HepG2 (cell line): ENCODE data around the gene ZNF106. TPM values are rescaled to one million over a fixed set of nuclear protein-coding genes. Genes with fewer than 3 reads are reported as not detected.

Source experiments
- DNMT1 ChIP-seq: sonication (generic); formaldehyde crosslinking; IDR thresholded peaks from 2 replicates; pipeline ENCODE4 v1.5.1; 2020; ENCODE audit warnings: mild to moderate bottlenecking, missing genetic modification reagents
- EED ChIP-seq: sonication (generic); formaldehyde crosslinking; IDR thresholded peaks from 2 replicates; pipeline ENCODE4 v1.5.0; 2020; ENCODE audit warnings: mild to moderate bottlenecking, missing genetic modification reagents
- ELF1 ChIP-seq: sonication (generic); formaldehyde crosslinking; IDR thresholded peaks from 2 replicates; pipeline ENCODE4 v1.4.0; 2020; ENCODE audit warnings: missing genetic modification reagents
- IRF2 ChIP-seq: IDR thresholded peaks from 2 replicates; pipeline ENCODE4 v1.6.1; 2018; ENCODE audit warnings: missing genetic modification reagents, missing compliant biosample characterization
- KDM6A ChIP-seq: IDR thresholded peaks from 2 replicates; pipeline ENCODE4 v1.6.1; 2016; ENCODE audit warnings: low read depth
- PHF20 ChIP-seq: sonication (generic); formaldehyde crosslinking; IDR thresholded peaks from 2 replicates; pipeline ENCODE4 v1.5.0; 2020; ENCODE audit warnings: mild to moderate bottlenecking, missing genetic modification reagents
- SRSF9 ChIP-seq: fragments of 200-400 bp; formaldehyde crosslinking; IDR thresholded peaks from 2 replicates; pipeline ENCODE4 v1.6.1; 2018; ENCODE audit warnings: borderline replicate concordance, mild to moderate bottlenecking, low read depth, low read length; ENCODE audit not compliant: insufficient read depth, poor library complexity, severe bottlenecking
- SSRP1 ChIP-seq: IDR thresholded peaks from 2 replicates; pipeline ENCODE4 v1.6.1; 2016; ENCODE audit warnings: control low read depth
- ZC3H4 ChIP-seq: sonication (generic); formaldehyde crosslinking; IDR thresholded peaks from 2 replicates; pipeline ENCODE4 v1.4.0; 2020; ENCODE audit warnings: missing genetic modification reagents, borderline replicate concordance
- ZNF354B ChIP-seq: sonication (generic); formaldehyde crosslinking; IDR thresholded peaks from 2 replicates; pipeline ENCODE4 v1.8.0; 2022; ENCODE audit warnings: mild to moderate bottlenecking, missing genetic modification reagents
- ZNF367 ChIP-seq: sonication (generic); formaldehyde crosslinking; IDR thresholded peaks from 2 replicates; pipeline ENCODE4 v1.4.0; 2020; ENCODE audit warnings: missing genetic modification reagents, borderline replicate concordance
- ZNF562 ChIP-seq: sonication (generic); formaldehyde crosslinking; IDR thresholded peaks from 2 replicates; pipeline ENCODE4 v1.8.0; 2022; ENCODE audit warnings: missing genetic modification reagents, borderline replicate concordance
- ZNF879 ChIP-seq: sonication (generic); formaldehyde crosslinking; IDR thresholded peaks from 2 replicates; pipeline ENCODE4 v1.8.1; 2023; ENCODE audit warnings: missing genetic modification reagents
- ZSCAN30 ChIP-seq: sonication (generic); formaldehyde crosslinking; IDR thresholded peaks from 2 replicates; pipeline ENCODE4 v1.5.0; 2020; ENCODE audit warnings: mild to moderate bottlenecking, missing genetic modification reagents
- polyA plus RNA-seq, 8 experiments: library from polyadenylated mRNA; depleted of rRNA in 3 of 8; stranded (reverse) in 7 of 8; unstranded in 1 of 8; fragments of >200 nt; fragmentation: Illumina TruSeq in 4 of 8; extraction: Trizol in 4 of 8; gene quantifications; 2 replicates each; pipeline versions ENCODE4 v1.2.1 to v1.2.3, GENCODE V29; 2011 to 2016; ENCODE audit warnings: low read depth in 4 of 8, missing spikeins in 1 of 8, mixed read lengths in 1 of 8; ENCODE audit not compliant: insufficient read depth in 1 of 8
- total RNA-seq, 5 experiments: library from RNA; depleted of rRNA; stranded (reverse); fragments of >200 nt; fragmentation: Illumina TruSeq; extraction: Trizol; gene quantifications; 2 replicates each; pipeline ENCODE4 v1.2.3, GENCODE V29; 2016; ENCODE audit warnings: low read depth in 1 of 5
- TF ChIP-seq, protein P1 (sequence below): sonication (generic); formaldehyde crosslinking; IDR thresholded peaks from 2 replicates; pipeline ENCODE4 v1.4.0; 2020; ENCODE audit warnings: missing genetic modification reagents, mild to moderate bottlenecking, borderline replicate concordance
- TF ChIP-seq, protein P2 (sequence below): IDR thresholded peaks from 2 replicates; pipeline ENCODE4 v1.6.1; 2016; ENCODE audit warnings: missing compliant biosample characterization, missing genetic modification reagents, borderline replicate concordance
- TF ChIP-seq, protein P3 (sequence below): sonication (generic); formaldehyde crosslinking; IDR thresholded peaks from 2 replicates; pipeline ENCODE4 v1.9.0; 2021; ENCODE audit warnings: missing genetic modification reagents, mild to moderate bottlenecking, borderline replicate concordance
- TF ChIP-seq, protein P4 (sequence below): sonication (generic); formaldehyde crosslinking; IDR thresholded peaks from 2 replicates; pipeline ENCODE4 v1.9.0; 2022; ENCODE audit warnings: missing genetic modification reagents, mild to moderate bottlenecking, borderline replicate concordance
- TF ChIP-seq, protein P5 (sequence below): sonication (generic); formaldehyde crosslinking; IDR thresholded peaks from 2 replicates; pipeline ENCODE4 v1.4.0; 2020; ENCODE audit warnings: missing genetic modification reagents, mild to moderate bottlenecking, borderline replicate concordance

ZNF106 gene
- total and polyA plus RNA-seq, 2 of the 13 experiments (the other 11 are each of a cell fraction or from before 2014, with no cell fraction given): 12.5 to 35.1 TPM

DNA sequence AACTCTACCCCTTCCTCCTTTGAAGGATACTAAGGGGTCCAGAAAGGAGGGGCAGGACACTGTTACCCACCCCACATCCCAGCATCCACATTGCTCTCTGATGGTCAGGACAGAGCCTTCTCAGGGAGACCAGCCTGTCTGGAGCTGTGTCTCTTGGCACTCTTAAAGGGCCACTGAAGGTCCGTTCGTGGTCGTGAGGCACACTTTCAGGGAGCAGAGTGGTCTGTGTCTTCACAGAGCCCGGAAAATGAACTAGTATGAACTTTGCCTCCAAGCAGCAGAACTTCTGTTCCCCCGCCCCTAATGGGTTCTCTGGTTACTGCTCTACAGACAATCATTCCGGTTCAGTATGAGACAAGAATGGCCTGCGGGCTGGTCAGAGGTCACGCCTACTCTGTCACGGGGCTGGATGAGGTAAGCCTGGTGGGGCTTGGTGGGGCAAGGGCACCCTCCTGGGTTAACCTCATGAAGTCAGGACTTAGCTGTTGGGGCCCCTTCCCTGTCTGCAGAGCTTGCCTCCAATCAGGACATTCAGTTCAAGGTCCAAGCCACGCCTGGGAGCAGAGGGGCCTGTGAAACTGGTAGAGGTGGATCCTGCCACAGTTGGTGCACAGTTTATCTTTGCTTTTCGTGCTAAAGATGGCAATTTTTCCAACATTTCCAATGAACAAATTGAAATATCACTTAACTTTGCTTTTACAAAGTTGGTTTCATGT is 98.5 kb downstream of the ZNF106 start (continued):
- TF ChIP-seq, protein P1, sequence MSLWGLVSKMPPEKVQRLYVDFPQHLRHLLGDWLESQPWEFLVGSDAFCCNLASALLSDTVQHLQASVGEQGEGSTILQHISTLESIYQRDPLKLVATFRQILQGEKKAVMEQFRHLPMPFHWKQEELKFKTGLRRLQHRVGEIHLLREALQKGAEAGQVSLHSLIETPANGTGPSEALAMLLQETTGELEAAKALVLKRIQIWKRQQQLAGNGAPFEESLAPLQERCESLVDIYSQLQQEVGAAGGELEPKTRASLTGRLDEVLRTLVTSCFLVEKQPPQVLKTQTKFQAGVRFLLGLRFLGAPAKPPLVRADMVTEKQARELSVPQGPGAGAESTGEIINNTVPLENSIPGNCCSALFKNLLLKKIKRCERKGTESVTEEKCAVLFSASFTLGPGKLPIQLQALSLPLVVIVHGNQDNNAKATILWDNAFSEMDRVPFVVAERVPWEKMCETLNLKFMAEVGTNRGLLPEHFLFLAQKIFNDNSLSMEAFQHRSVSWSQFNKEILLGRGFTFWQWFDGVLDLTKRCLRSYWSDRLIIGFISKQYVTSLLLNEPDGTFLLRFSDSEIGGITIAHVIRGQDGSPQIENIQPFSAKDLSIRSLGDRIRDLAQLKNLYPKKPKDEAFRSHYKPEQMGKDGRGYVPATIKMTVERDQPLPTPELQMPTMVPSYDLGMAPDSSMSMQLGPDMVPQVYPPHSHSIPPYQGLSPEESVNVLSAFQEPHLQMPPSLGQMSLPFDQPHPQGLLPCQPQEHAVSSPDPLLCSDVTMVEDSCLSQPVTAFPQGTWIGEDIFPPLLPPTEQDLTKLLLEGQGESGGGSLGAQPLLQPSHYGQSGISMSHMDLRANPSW (CRISPR knock-in tag): peak; percentile 91
- TF ChIP-seq, protein P2, sequence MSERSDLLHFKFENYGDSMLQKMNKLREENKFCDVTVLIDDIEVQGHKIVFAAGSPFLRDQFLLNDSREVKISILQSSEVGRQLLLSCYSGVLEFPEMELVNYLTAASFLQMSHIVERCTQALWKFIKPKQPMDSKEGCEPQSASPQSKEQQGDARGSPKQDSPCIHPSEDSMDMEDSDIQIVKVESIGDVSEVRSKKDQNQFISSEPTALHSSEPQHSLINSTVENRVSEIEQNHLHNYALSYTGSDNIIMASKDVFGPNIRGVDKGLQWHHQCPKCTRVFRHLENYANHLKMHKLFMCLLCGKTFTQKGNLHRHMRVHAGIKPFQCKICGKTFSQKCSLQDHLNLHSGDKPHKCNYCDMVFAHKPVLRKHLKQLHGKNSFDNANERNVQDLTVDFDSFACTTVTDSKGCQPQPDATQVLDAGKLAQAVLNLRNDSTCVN (CRISPR knock-in tag): 0 out of 2 replicates have a peak, but pooled peaks have one; percentile 29
- TF ChIP-seq SRSF9 (no peak), ZNF879 (CRISPR knock-in tag) (0 out of 2 replicates have a peak, but pooled peaks have one; percentile 37), ELF1 (CRISPR knock-in tag) (peak; percentile 63; the same call in 1 of the 2 replicates), ZNF367 (CRISPR knock-in tag) (no peak), DNMT1 (no peak), IRF2 (CRISPR knock-in tag) (peak; percentile 84), ZNF562 (CRISPR knock-in tag) (no peak), ZC3H4 (CRISPR knock-in tag) (no peak; the same call in 1 of the 2 replicates), KDM6A (CRISPR knock-in tag) (peak; percentile 98), PHF20 (CRISPR knock-in tag) (peak; percentile 59), ZSCAN30 (CRISPR knock-in tag) (no peak), SSRP1 (CRISPR knock-in tag) (no peak), ZNF354B (CRISPR knock-in tag) (no peak), EED (CRISPR knock-in tag) (no peak)
- TF ChIP-seq, protein P3, sequence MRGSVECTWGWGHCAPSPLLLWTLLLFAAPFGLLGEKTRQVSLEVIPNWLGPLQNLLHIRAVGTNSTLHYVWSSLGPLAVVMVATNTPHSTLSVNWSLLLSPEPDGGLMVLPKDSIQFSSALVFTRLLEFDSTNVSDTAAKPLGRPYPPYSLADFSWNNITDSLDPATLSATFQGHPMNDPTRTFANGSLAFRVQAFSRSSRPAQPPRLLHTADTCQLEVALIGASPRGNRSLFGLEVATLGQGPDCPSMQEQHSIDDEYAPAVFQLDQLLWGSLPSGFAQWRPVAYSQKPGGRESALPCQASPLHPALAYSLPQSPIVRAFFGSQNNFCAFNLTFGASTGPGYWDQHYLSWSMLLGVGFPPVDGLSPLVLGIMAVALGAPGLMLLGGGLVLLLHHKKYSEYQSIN (CRISPR knock-in tag): no peak
- TF ChIP-seq, protein P4, sequence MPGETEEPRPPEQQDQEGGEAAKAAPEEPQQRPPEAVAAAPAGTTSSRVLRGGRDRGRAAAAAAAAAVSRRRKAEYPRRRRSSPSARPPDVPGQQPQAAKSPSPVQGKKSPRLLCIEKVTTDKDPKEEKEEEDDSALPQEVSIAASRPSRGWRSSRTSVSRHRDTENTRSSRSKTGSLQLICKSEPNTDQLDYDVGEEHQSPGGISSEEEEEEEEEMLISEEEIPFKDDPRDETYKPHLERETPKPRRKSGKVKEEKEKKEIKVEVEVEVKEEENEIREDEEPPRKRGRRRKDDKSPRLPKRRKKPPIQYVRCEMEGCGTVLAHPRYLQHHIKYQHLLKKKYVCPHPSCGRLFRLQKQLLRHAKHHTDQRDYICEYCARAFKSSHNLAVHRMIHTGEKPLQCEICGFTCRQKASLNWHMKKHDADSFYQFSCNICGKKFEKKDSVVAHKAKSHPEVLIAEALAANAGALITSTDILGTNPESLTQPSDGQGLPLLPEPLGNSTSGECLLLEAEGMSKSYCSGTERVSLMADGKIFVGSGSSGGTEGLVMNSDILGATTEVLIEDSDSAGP (CRISPR knock-in tag): peak; percentile 94
- TF ChIP-seq, protein P5, sequence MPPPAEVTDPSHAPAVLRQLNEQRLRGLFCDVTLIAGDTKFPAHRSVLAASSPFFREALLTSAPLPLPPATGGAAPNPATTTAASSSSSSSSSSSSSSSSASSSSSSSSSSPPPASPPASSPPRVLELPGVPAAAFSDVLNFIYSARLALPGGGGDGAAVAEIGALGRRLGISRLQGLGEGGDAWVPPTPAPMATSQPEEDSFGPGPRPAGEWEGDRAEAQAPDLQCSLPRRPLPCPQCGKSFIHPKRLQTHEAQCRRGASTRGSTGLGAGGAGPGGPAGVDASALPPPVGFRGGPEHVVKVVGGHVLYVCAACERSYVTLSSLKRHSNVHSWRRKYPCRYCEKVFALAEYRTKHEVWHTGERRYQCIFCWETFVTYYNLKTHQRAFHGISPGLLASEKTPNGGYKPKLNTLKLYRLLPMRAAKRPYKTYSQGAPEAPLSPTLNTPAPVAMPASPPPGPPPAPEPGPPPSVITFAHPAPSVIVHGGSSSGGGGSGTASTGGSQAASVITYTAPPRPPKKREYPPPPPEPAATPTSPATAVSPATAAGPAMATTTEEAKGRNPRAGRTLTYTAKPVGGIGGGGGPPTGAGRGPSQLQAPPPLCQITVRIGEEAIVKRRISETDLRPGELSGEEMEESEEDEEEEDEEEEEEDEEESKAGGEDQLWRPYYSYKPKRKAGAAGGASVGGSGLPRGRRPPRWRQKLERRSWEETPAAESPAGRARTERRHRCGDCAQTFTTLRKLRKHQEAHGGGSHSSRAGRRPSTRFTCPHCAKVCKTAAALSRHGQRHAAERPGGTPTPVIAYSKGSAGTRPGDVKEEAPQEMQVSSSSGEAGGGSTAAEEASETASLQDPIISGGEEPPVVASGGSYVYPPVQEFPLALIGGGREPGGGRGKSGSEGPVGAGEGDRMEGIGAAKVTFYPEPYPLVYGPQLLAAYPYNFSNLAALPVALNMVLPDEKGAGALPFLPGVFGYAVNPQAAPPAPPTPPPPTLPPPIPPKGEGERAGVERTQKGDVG: no peak
